GM12875 (cell line): Measurements from ENCODE around the gene HLA-DQB2.
"Not testable (repeated sequence)": the region's sequence is repeated elsewhere in the genome, so short reads cannot be mapped to it uniquely, and the experiment has no call there.

Experiments
- H3K4me3 ChIP-seq: one replicate; pipeline ENCODE4 v1.5.1; 2011; ENCODE audit warnings: low read depth, low read length, control low read depth
- TF ChIP-seq, protein P1 (sequence below): IDR thresholded peaks from 2 replicates; pipeline ENCODE4 v1.5.1; 2011; ENCODE audit warnings: low read depth, mild to moderate bottlenecking, control low read depth, inconsistent platforms, low read length, moderate library complexity, borderline replicate concordance; ENCODE audit not compliant: insufficient read depth

Gene HLA-DQB2

GRCh38 chr6:32752580-32752979, 10.8 kb downstream of the HLA-DQB2 start:
- H3K4me3 ChIP-seq = no peak overlapping the region
- TF ChIP-seq, protein P1, sequence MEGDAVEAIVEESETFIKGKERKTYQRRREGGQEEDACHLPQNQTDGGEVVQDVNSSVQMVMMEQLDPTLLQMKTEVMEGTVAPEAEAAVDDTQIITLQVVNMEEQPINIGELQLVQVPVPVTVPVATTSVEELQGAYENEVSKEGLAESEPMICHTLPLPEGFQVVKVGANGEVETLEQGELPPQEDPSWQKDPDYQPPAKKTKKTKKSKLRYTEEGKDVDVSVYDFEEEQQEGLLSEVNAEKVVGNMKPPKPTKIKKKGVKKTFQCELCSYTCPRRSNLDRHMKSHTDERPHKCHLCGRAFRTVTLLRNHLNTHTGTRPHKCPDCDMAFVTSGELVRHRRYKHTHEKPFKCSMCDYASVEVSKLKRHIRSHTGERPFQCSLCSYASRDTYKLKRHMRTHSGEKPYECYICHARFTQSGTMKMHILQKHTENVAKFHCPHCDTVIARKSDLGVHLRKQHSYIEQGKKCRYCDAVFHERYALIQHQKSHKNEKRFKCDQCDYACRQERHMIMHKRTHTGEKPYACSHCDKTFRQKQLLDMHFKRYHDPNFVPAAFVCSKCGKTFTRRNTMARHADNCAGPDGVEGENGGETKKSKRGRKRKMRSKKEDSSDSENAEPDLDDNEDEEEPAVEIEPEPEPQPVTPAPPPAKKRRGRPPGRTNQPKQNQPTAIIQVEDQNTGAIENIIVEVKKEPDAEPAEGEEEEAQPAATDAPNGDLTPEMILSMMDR = no peak

- H3K4me3 ChIP-seq = not testable (repeated sequence)
These were observed 17.7 kb downstream of the HLA-DQB2 start for GRCh38 chr6:32745649-32746048.

DNA sequence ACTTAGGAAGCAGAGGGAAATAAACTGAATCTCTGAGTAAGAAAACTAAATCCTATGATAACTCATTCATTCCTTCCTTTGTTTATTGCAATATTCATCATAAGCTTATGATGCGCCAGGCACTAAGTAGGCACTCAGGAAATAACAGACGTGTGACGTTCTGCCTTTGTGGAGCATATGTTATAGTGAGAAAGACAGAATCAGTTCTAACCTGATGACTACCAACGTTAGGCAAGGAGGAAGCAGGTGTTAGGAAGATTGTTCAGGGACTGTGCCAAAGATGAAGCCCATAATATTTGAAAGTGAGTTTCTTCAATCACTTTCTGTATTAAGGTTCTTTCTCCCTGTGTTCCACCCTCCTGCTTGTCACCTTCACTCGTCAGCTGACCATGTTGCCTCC, 18.6 kb downstream of the HLA-DQB2 start:
- no peak overlapping the region for H3K4me3 ChIP-seq
- TF ChIP-seq, protein P1 = no peak

DNA sequence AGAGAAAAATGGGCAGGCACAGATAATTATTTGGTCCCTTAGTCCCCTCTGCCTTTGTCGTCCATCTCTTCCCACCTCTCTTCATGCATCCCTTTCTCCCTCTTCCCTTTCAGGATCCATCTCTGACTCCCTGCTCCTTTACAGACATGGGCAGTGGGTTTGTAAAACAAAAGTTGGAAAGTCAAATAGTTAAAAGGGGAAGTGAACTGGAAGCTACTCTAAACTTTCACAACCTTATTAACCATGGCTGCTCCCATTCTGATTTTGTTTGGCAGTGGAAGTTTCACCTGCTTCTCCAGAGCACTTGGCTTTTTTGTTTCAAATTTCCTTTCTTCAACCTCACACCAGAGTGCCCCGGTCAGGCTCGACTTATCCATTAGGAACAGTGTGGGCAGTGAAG, 21.0 kb downstream of the HLA-DQB2 start:
- TF ChIP-seq, protein P1 = no peak
- H3K4me3 ChIP-seq = no peak overlapping the region

- TF ChIP-seq, protein P1 = no peak
- H3K4me3 ChIP-seq = no peak within 1 kb of the TSS
These were observed 22.0 kb downstream of the HLA-DQB2 start, which contains the start of gene HLA-DQA2 for GRCh38 chr6:32741031-32741960. Gene HLA-DQA2 (plus strand): TSS chr6:32741391. CDS start chr6:32741444, 53 bp downstream.

- no peak overlapping the region for H3K4me3 ChIP-seq
- TF ChIP-seq, protein P1 = no peak
These were observed 25.2 kb downstream of the HLA-DQB2 start for GRCh38 chr6:32738126-32738525.

GRCh38 chr6:32718879-32719278, 44.5 kb downstream of the HLA-DQB2 start:
- H3K4me3 ChIP-seq = no peak overlapping the region
- TF ChIP-seq, protein P1 = no peak
